Central memory CD8-positive, alpha-beta T cell (primary cell): ENCODE measurements around the gene COQ10B.
"Not testable (repeated sequence)": the region's sequence is repeated elsewhere in the genome, so short reads cannot be mapped to it uniquely, and the experiment has no call there.

Experiments
- ATAC-seq: fragments of 150-1000 bp; cut with Tn5 transposase; replicated peaks from 2 replicates; pipeline ENCODE4 v1.10.0; 2022; ENCODE audit warnings: mild to moderate bottlenecking, moderate FRiP score, moderate number of reproducible peaks; ENCODE audit not compliant: poor library complexity, severe bottlenecking; ENCODE audit errors: extremely low read depth
- DNase-seq, 2 donors: peaks; one replicate each; pipeline ENCODE4 v3.0.0; 2021; ENCODE audit warnings: low spot score in 2 of 2
- H3K27ac Mint-ChIP-seq: one replicate; pipeline ENCODE4 v1.8.0; 2022; ENCODE audit warnings: low read depth, mild to moderate bottlenecking, moderate library complexity, mixed read lengths
- H3K27me3 Mint-ChIP-seq: one replicate; pipeline ENCODE4 v1.8.0; 2022; ENCODE audit warnings: mixed read lengths
- H3K36me3 Mint-ChIP-seq: one replicate; pipeline ENCODE4 v1.8.0; 2022; ENCODE audit warnings: mild to moderate bottlenecking, moderate library complexity, mixed read lengths; ENCODE audit not compliant: insufficient read depth
- H3K4me1 Mint-ChIP-seq: one replicate; pipeline ENCODE4 v1.8.0; 2022; ENCODE audit warnings: mixed read lengths
- H3K4me3 Mint-ChIP-seq: one replicate; pipeline ENCODE4 v1.8.0; 2022; ENCODE audit warnings: mild to moderate bottlenecking, moderate library complexity, mixed read lengths
- H3K9me3 Mint-ChIP-seq: one replicate; pipeline ENCODE4 v1.8.0; 2022; ENCODE audit warnings: mixed read lengths

The COQ10B gene

DNA sequence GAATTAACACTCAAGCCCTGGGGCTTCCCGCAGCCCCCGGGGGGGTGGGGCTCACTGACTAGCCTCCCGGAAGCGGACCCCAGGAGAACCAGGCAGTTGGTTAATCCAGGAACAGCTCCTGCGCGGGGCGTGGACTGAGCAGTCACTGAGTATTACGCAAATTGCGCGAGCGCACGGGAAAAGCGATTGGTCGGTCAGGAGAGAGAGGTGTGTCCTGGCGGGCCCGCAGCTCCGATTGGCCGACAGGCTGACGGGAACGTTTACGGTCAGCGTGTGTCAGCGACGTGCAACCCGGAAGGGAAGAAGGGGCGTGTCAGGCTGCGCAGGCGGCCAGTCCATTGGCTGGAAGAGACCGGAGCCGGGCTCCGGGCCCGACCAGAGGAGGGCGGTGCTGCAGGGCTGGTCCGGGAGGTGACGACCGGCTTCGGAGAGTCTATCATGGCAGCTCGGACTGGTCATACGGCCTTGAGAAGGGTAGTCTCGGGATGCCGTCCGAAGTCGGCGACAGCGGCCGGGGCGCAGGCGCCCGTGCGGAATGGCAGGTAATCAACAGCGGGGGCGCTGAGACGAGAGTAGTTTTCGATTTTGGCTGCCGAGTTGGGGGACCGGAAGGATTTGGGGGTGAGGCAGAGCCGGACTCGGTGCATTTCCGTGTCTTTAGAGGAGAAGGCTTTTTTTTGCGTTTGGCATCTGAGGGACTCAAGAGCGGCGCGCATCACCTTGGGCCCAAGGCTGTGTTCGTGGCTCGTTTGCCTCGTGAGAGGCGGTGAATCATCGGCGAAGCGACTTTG is at the start of gene COQ10B:
Gene COQ10B, plus strand, starts transcription at position 430 of the 791 bp plus-strand sequence. Its CDS starts 9 bp downstream, at position 439.
- peak; percentile 90 for ATAC-seq
- peak within 1 kb of the TSS; percentile 100 for H3K27ac Mint-ChIP-seq
- H3K4me1 Mint-ChIP-seq, result peaks cover 45% of the 10 kb centered on the region
- no peaks in the 10 kb centered on the region for H3K9me3 Mint-ChIP-seq
- H3K4me3 Mint-ChIP-seq, result peak within 1 kb of the TSS; percentile 99
- H3K27me3 Mint-ChIP-seq, result no peaks in the 10 kb centered on the region
- peaks cover 18% of the 10 kb centered on the region for H3K36me3 Mint-ChIP-seq
- peak; percentile 95 to 97 for DNase-seq

DNA sequence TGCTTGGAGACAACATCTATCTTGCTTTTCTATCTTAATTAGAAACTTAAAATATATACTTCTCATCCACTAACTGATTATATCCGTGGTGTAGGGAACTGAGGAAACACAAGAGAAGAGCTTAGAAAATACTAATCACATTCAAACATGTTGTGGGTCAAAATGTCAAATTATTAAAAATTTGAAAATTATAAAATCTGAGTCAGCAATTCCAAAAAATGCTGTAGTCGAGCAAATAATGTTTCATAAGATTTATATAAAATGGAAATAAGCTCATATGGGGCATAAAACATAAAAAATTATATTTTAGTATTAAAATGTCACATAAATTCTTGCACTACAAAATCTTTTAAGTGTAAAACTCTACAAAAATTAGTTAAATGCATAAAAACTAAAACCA is 47.8 kb upstream of the COQ10B start:
- Mint-ChIP-seq H3K27me3 (no peaks in the 10 kb centered on the region), H3K9me3 (no peaks in the 10 kb centered on the region), H3K27ac (no peak overlapping the region), H3K4me3 (no peak overlapping the region), H3K36me3 (peaks cover 81% of the 10 kb centered on the region), H3K4me1 (no peaks in the 10 kb centered on the region)
- ATAC-seq, result no peak
- no peak for DNase-seq

- peak overlapping the region; percentile 43 for H3K27ac Mint-ChIP-seq
- no peak overlapping the region for H3K4me3 Mint-ChIP-seq
- no peak for DNase-seq
- H3K9me3 Mint-ChIP-seq, result no peaks in the 10 kb centered on the region
- peaks cover 78% of the 10 kb centered on the region for H3K36me3 Mint-ChIP-seq
- no peak for ATAC-seq
- no peaks in the 10 kb centered on the region for H3K27me3 Mint-ChIP-seq
- H3K4me1 Mint-ChIP-seq, result peaks cover 6% of the 10 kb centered on the region
These were observed 39.3 kb upstream of the COQ10B start for GRCh38 chr2:197414039-197414438.

DNA sequence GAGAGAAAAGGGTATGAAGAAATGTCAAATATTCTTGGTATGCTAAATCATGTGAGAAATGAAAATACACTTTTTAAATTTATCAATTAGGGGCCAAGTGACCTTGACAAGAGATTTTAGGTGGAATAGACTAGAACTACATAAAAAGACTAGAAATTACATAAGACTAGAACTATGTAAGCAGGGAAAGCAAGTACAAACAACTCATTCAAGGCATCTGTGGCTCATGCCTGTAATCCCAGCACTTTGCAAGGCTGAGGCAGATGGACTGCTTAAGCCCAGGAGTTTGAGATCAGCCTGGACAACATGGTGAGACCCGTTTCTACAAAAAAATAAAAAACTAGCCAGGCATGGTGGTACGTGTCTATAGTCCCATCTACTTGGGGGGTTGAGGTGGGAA is 38.8 kb upstream of the COQ10B start:
- peak overlapping the region; percentile 43 for H3K27ac Mint-ChIP-seq
- no peaks in the 10 kb centered on the region for H3K27me3 Mint-ChIP-seq
- no peak for DNase-seq
- H3K4me3 Mint-ChIP-seq, result no peak overlapping the region
- peaks cover 75% of the 10 kb centered on the region for H3K36me3 Mint-ChIP-seq
- peaks cover 6% of the 10 kb centered on the region for H3K4me1 Mint-ChIP-seq
- no peak for ATAC-seq
- H3K9me3 Mint-ChIP-seq, result no peaks in the 10 kb centered on the region

- no peaks in the 10 kb centered on the region for H3K9me3 Mint-ChIP-seq
- no peak overlapping the region for H3K27ac Mint-ChIP-seq
These were observed 37.1 kb upstream of the COQ10B start for GRCh38 chr2:197416268-197416667.

GRCh38 chr2:197419438-197419837 is 33.9 kb upstream of the COQ10B start:
- Mint-ChIP-seq H3K27ac (peak overlapping the region; percentile 41), H3K9me3 (no peaks in the 10 kb centered on the region), H3K4me3 (no peak overlapping the region), H3K27me3 (no peaks in the 10 kb centered on the region), H3K36me3 (peaks cover 76% of the 10 kb centered on the region), H3K4me1 (peaks cover 11% of the 10 kb centered on the region)
- DNase-seq (no peak), ATAC-seq (no peak)

More at GRCh38 chr2:197416268-197416667, 37.1 kb upstream of the COQ10B start:
- DNase-seq, result no peak
- peaks cover 6% of the 10 kb centered on the region for H3K4me1 Mint-ChIP-seq
- H3K36me3 Mint-ChIP-seq, result peaks cover 76% of the 10 kb centered on the region
- no peaks in the 10 kb centered on the region for H3K27me3 Mint-ChIP-seq
- no peak for ATAC-seq
- no peak overlapping the region for H3K4me3 Mint-ChIP-seq

DNA sequence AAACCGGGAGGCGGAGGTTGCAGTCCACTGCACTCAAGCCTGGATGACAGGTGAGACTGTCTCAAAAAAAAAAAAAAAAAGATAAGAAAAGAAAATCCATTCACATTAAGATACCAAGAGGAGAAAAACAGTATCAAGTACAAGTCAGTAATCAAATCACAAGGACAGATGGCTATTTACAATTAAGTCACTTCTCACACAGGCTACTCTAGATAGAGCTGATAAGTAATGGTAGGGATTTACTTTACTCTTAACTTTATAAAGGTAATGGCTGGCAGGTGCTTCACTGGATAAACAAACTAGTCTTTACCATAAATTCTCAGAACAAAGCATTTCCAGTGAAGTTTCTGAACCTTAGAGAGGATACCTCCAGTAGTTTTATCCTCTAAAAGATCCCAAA is 30.0 kb upstream of the COQ10B start:
- no peak for DNase-seq
- Mint-ChIP-seq H3K27me3 (no peaks in the 10 kb centered on the region), H3K36me3 (peaks cover 48% of the 10 kb centered on the region), H3K4me1 (peaks cover 38% of the 10 kb centered on the region), H3K27ac (peak overlapping the region; percentile 13), H3K4me3 (no peak overlapping the region), H3K9me3 (no peaks in the 10 kb centered on the region)
- ATAC-seq, result no peak

DNA sequence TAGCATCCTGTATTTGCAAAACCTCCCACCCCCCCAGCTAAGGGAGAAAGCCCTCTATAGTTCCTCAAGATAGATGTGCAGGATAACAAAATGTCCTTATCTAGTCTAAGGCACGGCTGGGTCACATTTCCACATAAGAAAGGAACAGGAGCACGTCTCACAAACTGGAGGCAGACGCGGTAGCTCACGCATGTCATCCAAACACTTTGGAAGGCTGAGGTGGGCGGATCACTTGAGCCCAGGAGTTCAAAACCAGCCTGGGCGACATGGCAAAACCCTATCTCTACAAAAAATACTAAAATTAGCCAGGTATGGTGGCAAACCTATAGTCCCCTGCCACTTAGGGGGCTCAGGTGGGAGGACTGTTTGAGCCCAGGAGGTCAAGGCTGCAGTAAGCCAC is 27.8 kb upstream of the COQ10B start:
- Mint-ChIP-seq H3K4me1 (peaks cover 60% of the 10 kb centered on the region), H3K27me3 (no peaks in the 10 kb centered on the region), H3K36me3 (peaks cover 42% of the 10 kb centered on the region), H3K4me3 (peak overlapping the region; percentile 42), H3K9me3 (no peaks in the 10 kb centered on the region), H3K27ac (peak overlapping the region; percentile 50)
- ATAC-seq (no peak), DNase-seq (no peak)

GRCh38 chr2:197426723-197427603 is 26.4 kb upstream of the COQ10B start:
- no peak for DNase-seq
- no peaks in the 10 kb centered on the region for H3K9me3 Mint-ChIP-seq
- H3K4me3 Mint-ChIP-seq, result peak overlapping the region; percentile 42
- H3K27ac Mint-ChIP-seq, result peak overlapping the region; percentile 50
- peaks cover 74% of the 10 kb centered on the region for H3K4me1 Mint-ChIP-seq
- peaks cover 34% of the 10 kb centered on the region for H3K36me3 Mint-ChIP-seq
- no peak for ATAC-seq
- no peaks in the 10 kb centered on the region for H3K27me3 Mint-ChIP-seq

DNA sequence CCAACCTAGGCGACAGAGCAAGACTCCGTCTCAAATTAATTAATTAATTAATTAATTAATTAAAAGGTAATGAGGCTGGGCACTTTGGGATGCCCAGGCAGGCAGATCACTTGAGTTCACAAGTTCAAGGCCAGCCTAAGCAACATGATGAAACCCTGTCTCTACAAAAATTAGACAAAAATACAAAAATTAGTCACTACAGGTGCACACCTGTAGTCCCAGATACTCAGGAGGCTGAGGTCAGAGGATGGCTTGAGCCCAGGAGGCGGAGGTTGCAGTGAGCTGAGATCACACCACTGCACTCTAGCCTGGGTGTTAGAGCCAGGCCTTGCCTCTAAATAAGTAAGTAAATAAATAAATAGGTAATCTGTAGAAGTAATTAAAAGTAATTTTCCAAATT is 25.4 kb upstream of the COQ10B start:
- H3K4me3 Mint-ChIP-seq, result peak overlapping the region; percentile 88
- ATAC-seq, result no peak
- peak overlapping the region; percentile 91 for H3K27ac Mint-ChIP-seq
- H3K4me1 Mint-ChIP-seq, result peaks cover 84% of the 10 kb centered on the region
- no peaks in the 10 kb centered on the region for H3K9me3 Mint-ChIP-seq
- H3K27me3 Mint-ChIP-seq, result no peaks in the 10 kb centered on the region
- no peak for DNase-seq
- peaks cover 25% of the 10 kb centered on the region for H3K36me3 Mint-ChIP-seq

- Mint-ChIP-seq H3K9me3 (no peaks in the 10 kb centered on the region), H3K36me3 (peaks cover 23% of the 10 kb centered on the region), H3K4me1 (peaks cover 77% of the 10 kb centered on the region), H3K27me3 (no peaks in the 10 kb centered on the region), H3K27ac (peak overlapping the region; percentile 91), H3K4me3 (peak overlapping the region; percentile 88)
- DNase-seq, result no peak
- ATAC-seq, result no peak
These were observed 21.5 kb upstream of the COQ10B start for GRCh38 chr2:197431858-197432257.

DNA sequence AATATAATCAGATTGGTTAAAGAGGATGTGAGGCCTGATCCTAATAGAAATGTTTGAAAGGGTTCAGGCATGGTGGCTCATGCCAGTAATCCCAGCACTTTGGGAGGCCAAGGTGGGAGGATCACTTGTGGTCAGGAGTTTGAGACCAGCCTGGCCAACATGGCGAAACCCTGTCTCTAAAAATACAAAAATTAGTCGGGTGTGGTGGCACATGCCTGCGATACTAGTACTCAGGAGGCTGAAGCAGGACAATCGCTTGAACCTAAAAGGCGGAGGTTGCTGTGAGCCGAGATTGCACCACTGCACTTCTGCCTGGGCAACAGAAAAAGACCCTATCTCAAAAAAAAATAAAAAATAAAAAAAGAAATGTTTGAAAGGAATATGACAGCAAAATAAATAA is 20.8 kb upstream of the COQ10B start:
- Mint-ChIP-seq H3K4me3 (peak overlapping the region; percentile 88), H3K4me1 (peaks cover 70% of the 10 kb centered on the region), H3K36me3 (peaks cover 24% of the 10 kb centered on the region), H3K27ac (peak overlapping the region; percentile 100)
- DNase-seq, H3K9me3 Mint-ChIP-seq, H3K27me3 Mint-ChIP-seq, ATAC-seq: not testable (repeated sequence)
